Karpas-422 (cell line): Measurements from ENCODE around the gene ARRDC4. TPM values are rescaled to one million over a fixed set of nuclear protein-coding genes. Genes with fewer than 3 reads are reported as not detected.
A peak's percentile ranks its signal among the peaks of the same experiment; 100 is the strongest.
"Not testable (repeated sequence)": the region's sequence is repeated elsewhere in the genome, so short reads cannot be mapped to it uniquely, and the experiment has no call there.

Source experiments
- DNase-seq: peaks from one replicate; pipeline ENCODE4 v3.0.0-alpha.2; 2015
- H2AFZ ChIP-seq: fragments of 200-600 bp; sonication (generic); 2 replicates; pipeline ENCODE4 v1.6.1; 2014; ENCODE audit warnings: antibody characterized with exemption, low read length, mixed read lengths
- H3K27ac ChIP-seq: fragments of 200-600 bp; sonication (generic); 2 replicates; pipeline ENCODE4 v1.5.1; 2014; ENCODE audit warnings: mild to moderate bottlenecking, low read length, moderate library complexity
- H3K27me3 ChIP-seq: fragments of 200-600 bp; sonication (generic); 2 replicates; pipeline ENCODE4 v1.6.1; 2014; ENCODE audit warnings: low read length, mixed read lengths
- H3K36me3 ChIP-seq: fragments of 200-600 bp; sonication (generic); 2 replicates; pipeline ENCODE4 v1.6.1; 2014; ENCODE audit warnings: low read length, mixed read lengths; ENCODE audit not compliant: insufficient read depth
- H3K4me1 ChIP-seq: fragments of 200-600 bp; sonication (generic); 2 replicates; pipeline ENCODE4 v1.6.1; 2014; ENCODE audit warnings: mild to moderate bottlenecking, low read length, mixed read lengths
- H3K4me2 ChIP-seq: fragments of 200-600 bp; sonication (generic); 2 replicates; pipeline ENCODE4 v1.6.1; 2014; ENCODE audit warnings: low read length, low read depth, mild to moderate bottlenecking; ENCODE audit not compliant: poor library complexity, severe bottlenecking
- H3K4me3 ChIP-seq: fragments of 200-600 bp; sonication (generic); 2 replicates; pipeline ENCODE4 v1.5.1; 2014; ENCODE audit warnings: mild to moderate bottlenecking, antibody characterized with exemption, low read length, mixed read lengths
- H3K79me2 ChIP-seq: fragments of 200-600 bp; sonication (generic); 2 replicates; pipeline ENCODE4 v1.6.1; 2014; ENCODE audit warnings: mild to moderate bottlenecking, low read length, mixed read lengths
- H3K9ac ChIP-seq: fragments of 200-600 bp; sonication (generic); 2 replicates; pipeline ENCODE4 v1.6.0; 2014; ENCODE audit warnings: low read length
- H3K9me2 ChIP-seq: fragments of 200-600 bp; sonication (generic), shearing (Covaris generic); replicated peaks from 2 replicates; pipeline ENCODE4 v1.6.0; 2014; ENCODE audit warnings: mild to moderate bottlenecking, low read length, moderate library complexity; ENCODE audit not compliant: insufficient read depth
- H3K9me3 ChIP-seq: fragments of 300-700, 200-600 bp; sonication (generic); 2 replicates; pipeline ENCODE4 v1.6.1; 2014; ENCODE audit warnings: low read length, mixed read lengths
- H4K20me1 ChIP-seq: fragments of 200-600 bp; sonication (generic); 2 replicates; pipeline ENCODE4 v1.6.1; 2014; ENCODE audit warnings: mild to moderate bottlenecking, antibody characterized with exemption, low read length, low read depth; ENCODE audit not compliant: insufficient read depth
- total RNA-seq: library from RNA; depleted of rRNA; stranded (reverse); fragments of >200 nt; shearing (Covaris generic); gene quantifications from 2 replicates; pipeline ENCODE4 v1.2.3, GENCODE V29; 2014; ENCODE audit warnings: low replicate concordance

ARRDC4 gene
- total RNA-seq, 1 experiment from 2014 or later, result not detected

- no peaks in the 10 kb centered on the region for H3K4me1 ChIP-seq
- no peak overlapping the region for H3K4me3 ChIP-seq
- no peak overlapping the region for H3K9ac ChIP-seq
- H3K27me3 ChIP-seq, result no peaks in the 10 kb centered on the region
- no peak overlapping the region for H3K4me2 ChIP-seq
- H3K27ac ChIP-seq, result no peak overlapping the region
- H2AFZ ChIP-seq, result no peak overlapping the region
- H3K36me3 ChIP-seq, result no peaks in the 10 kb centered on the region
- no peak for DNase-seq
- H3K9me3 ChIP-seq, result peaks cover 23% of the 10 kb centered on the region
- no peaks in the 10 kb centered on the region for H3K9me2 ChIP-seq
- no peaks in the 10 kb centered on the region for H4K20me1 ChIP-seq
- no peaks in the 10 kb centered on the region for H3K79me2 ChIP-seq
These were observed 23.7 kb downstream of the ARRDC4 start for GRCh38 chr15:97984157-97984556.

GRCh38 chr15:97985979-97986378, 25.5 kb downstream of the ARRDC4 start:
- H3K9ac ChIP-seq, DNase-seq, H3K27me3 ChIP-seq, H3K4me2 ChIP-seq, H3K27ac ChIP-seq, H3K79me2 ChIP-seq, H4K20me1 ChIP-seq, H3K4me1 ChIP-seq, H3K9me2 ChIP-seq, H3K36me3 ChIP-seq, H2AFZ ChIP-seq, H3K4me3 ChIP-seq: not testable (repeated sequence)
- peaks cover 19% of the 10 kb centered on the region for H3K9me3 ChIP-seq

GRCh38 chr15:97986781-97987180, 26.3 kb downstream of the ARRDC4 start:
- H3K9ac ChIP-seq, result no peak overlapping the region
- no peak overlapping the region for H3K27ac ChIP-seq
- no peaks in the 10 kb centered on the region for H4K20me1 ChIP-seq
- DNase-seq, result no peak
- H3K79me2 ChIP-seq, result no peaks in the 10 kb centered on the region
- peaks cover 19% of the 10 kb centered on the region for H3K9me3 ChIP-seq
- no peaks in the 10 kb centered on the region for H3K36me3 ChIP-seq
- H3K4me1 ChIP-seq, result no peaks in the 10 kb centered on the region
- H2AFZ ChIP-seq, result no peak overlapping the region
- H3K27me3 ChIP-seq, result no peaks in the 10 kb centered on the region
- no peak overlapping the region for H3K4me3 ChIP-seq
- no peak overlapping the region for H3K4me2 ChIP-seq
- H3K9me2 ChIP-seq, result no peaks in the 10 kb centered on the region

- Histone ChIP-seq H4K20me1 (no peaks in the 10 kb centered on the region), H3K9me2 (no peaks in the 10 kb centered on the region), H3K79me2 (no peaks in the 10 kb centered on the region), H3K4me2 (no peak overlapping the region), H3K9ac (no peak overlapping the region), H3K27ac (no peak overlapping the region), H2AFZ (no peak overlapping the region), H3K4me3 (no peak overlapping the region), H3K4me1 (no peaks in the 10 kb centered on the region), H3K27me3 (no peaks in the 10 kb centered on the region), H3K36me3 (no peaks in the 10 kb centered on the region), H3K9me3 (peaks cover 10% of the 10 kb centered on the region)
- DNase-seq, result no peak
These were observed 28.8 kb downstream of the ARRDC4 start for GRCh38 chr15:97989299-97989698.

GRCh38 chr15:97991972-97992541, 31.6 kb downstream of the ARRDC4 start:
- Histone ChIP-seq H3K36me3 (no peaks in the 10 kb centered on the region), H3K79me2 (no peaks in the 10 kb centered on the region)

GRCh38 chr15:97992823-97993222, 32.3 kb downstream of the ARRDC4 start:
- Histone ChIP-seq H3K9me2 (no peaks in the 10 kb centered on the region), H4K20me1 (no peaks in the 10 kb centered on the region), H3K9ac (no peak overlapping the region), H3K79me2 (no peaks in the 10 kb centered on the region), H3K27me3 (no peaks in the 10 kb centered on the region), H3K27ac (no peak overlapping the region), H3K4me2 (no peak overlapping the region), H3K4me3 (no peak overlapping the region), H2AFZ (no peak overlapping the region), H3K9me3 (peaks cover 15% of the 10 kb centered on the region), H3K36me3 (no peaks in the 10 kb centered on the region), H3K4me1 (no peaks in the 10 kb centered on the region)
- DNase-seq, result no peak

More at GRCh38 chr15:97991972-97992541, 31.6 kb downstream of the ARRDC4 start:
- Histone ChIP-seq H3K4me2 (no peak overlapping the region), H2AFZ (no peak overlapping the region), H3K27me3 (no peaks in the 10 kb centered on the region), H3K4me3 (no peak overlapping the region), H3K9me3 (peaks cover 12% of the 10 kb centered on the region), H3K4me1 (no peaks in the 10 kb centered on the region), H3K9ac (no peak overlapping the region), H3K9me2 (no peaks in the 10 kb centered on the region), H3K27ac (no peak overlapping the region), H4K20me1 (no peaks in the 10 kb centered on the region)
- peak; percentile 21 for DNase-seq

GRCh38 chr15:97993310-97993738, 32.8 kb downstream of the ARRDC4 start:
- H3K27me3 ChIP-seq, result no peaks in the 10 kb centered on the region
- H3K79me2 ChIP-seq, result no peaks in the 10 kb centered on the region
- H3K9me2 ChIP-seq, result no peaks in the 10 kb centered on the region
- no peak overlapping the region for H2AFZ ChIP-seq
- DNase-seq, result no peak
- no peak overlapping the region for H3K9ac ChIP-seq
- peaks cover 19% of the 10 kb centered on the region for H3K9me3 ChIP-seq
- no peaks in the 10 kb centered on the region for H3K36me3 ChIP-seq
- H3K4me2 ChIP-seq, result no peak overlapping the region
- H3K4me3 ChIP-seq, result no peak overlapping the region
- H3K27ac ChIP-seq, result no peak overlapping the region
- no peaks in the 10 kb centered on the region for H4K20me1 ChIP-seq
- H3K4me1 ChIP-seq, result no peaks in the 10 kb centered on the region

- DNase-seq, result no peak
- Histone ChIP-seq H3K9ac (no peak overlapping the region), H2AFZ (no peak overlapping the region)
These were observed 33.7 kb downstream of the ARRDC4 start for GRCh38 chr15:97994236-97994635.

More at GRCh38 chr15:97994236-97994635, 33.7 kb downstream of the ARRDC4 start:
- Histone ChIP-seq H3K4me1 (no peaks in the 10 kb centered on the region), H3K79me2 (no peaks in the 10 kb centered on the region), H3K4me3 (no peak overlapping the region), H3K9me3 (peaks cover 18% of the 10 kb centered on the region), H3K27me3 (no peaks in the 10 kb centered on the region), H4K20me1 (no peaks in the 10 kb centered on the region), H3K36me3 (no peaks in the 10 kb centered on the region), H3K27ac (no peak overlapping the region), H3K9me2 (no peaks in the 10 kb centered on the region), H3K4me2 (no peak overlapping the region)
